ENCODE measurements around the gene CCDC154. TPM values are rescaled to one million over a fixed set of nuclear protein-coding genes. Genes with fewer than 3 reads are reported as not detected.

The CCDC154 gene
- total and polyA plus RNA-seq, 2 donors (not counting 1 experiment from before 2014, with no cell fraction given): 12.4 to 22.9 TPM

DNA sequence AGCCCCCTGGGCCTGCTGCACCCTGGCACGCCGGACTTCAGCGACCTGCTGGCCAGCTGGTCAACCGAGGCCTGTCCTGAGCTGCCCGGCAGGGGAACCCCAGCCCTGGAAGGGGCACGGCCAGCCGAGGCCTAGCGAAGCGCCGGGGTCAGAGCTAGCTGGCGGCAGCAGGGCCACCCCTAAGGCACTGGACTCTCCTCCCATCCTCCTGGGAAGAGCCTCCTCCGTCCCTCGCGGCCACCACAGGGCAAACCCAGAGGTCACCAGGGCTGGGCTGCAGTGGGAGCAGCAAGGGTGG, 11.1 kb downstream of the CCDC154 start:
- H3K4me3 Mint-ChIP-seq: no peak overlapping the region
- Histone ChIP-seq H3K79me2 (ENCODE audit: control insufficient read depth, insufficient read depth, low read length) (no peaks in the 10 kb centered on the region), H3K36me3 (replicated peaks in 1 of 2; ENCODE audit: control extremely low read depth in 1 of 2, control insufficient read depth in 1 of 2, extremely low read depth in 1 of 2, insufficient read depth in 2 of 2, low read length in 1 of 2) (no peaks in the 10 kb centered on the region), H3K4me3 (ENCODE audit: control extremely low read depth in 1 of 5, extremely low read depth in 1 of 5, insufficient read depth in 1 of 5, low read depth in 2 of 5, low read length in 4 of 5) (peak overlapping the region in 2 of 5 experiments; percentile 43), H3K27me3 (replicated peaks in 1 of 4; ENCODE audit: control extremely low read depth in 1 of 4, control insufficient read depth in 3 of 4, insufficient read depth in 4 of 4, low read length in 3 of 4) (no peaks in the 10 kb centered on the region), H3K9ac (ENCODE audit: low read length) (peak overlapping the region; percentile 29), H3K4me1 (ENCODE audit: control insufficient read depth in 2 of 2, insufficient read depth in 2 of 2, low read length in 2 of 2) (peaks cover 17 to 40% of the 10 kb centered on the region in 2 donors), H2AFZ (ENCODE audit: insufficient read depth, low read depth, low read length, poor library complexity, severe bottlenecking) (no peak overlapping the region), H3K4me2 (replicated peaks; ENCODE audit: low read depth, low read length, poor library complexity, severe bottlenecking) (peak overlapping the region; percentile 70), H3K9me3 (ENCODE audit: control extremely low read depth in 1 of 3, control insufficient read depth in 2 of 3, insufficient read depth in 1 of 3, low read length in 2 of 3) (no peaks in the 10 kb centered on the region), H3K27ac (ENCODE audit: low read length in 2 of 2) (no peak overlapping the region), H4K20me1 (ENCODE audit: control insufficient read depth, insufficient read depth, low read length, poor library complexity, severe bottlenecking) (no peaks in the 10 kb centered on the region)
- POLR2A ChIA-PET: interaction anchor here (0.5 to 1.4 kb wide), 5 partner anchors 8 to 59 kb away, joined by 3 to 12 read pairs (median 3); no protein-coding TSS in a partner anchor
- H3K27ac Mint-ChIP-seq: no peak overlapping the region
- DNase-seq (no peak), ATAC-seq (ENCODE audit: low read depth) (no peak)
- peaks cover 5% of the 10 kb centered on the region for H3K4me1 Mint-ChIP-seq
- intact Hi-C loops (cut with micrococcal nuclease): no loop called here
- H3K27me3 Mint-ChIP-seq: no peaks in the 10 kb centered on the region
- WGBS (ENCODE audit: insufficient coverage): 92% methylated on average over 14 of the region's 14 CpGs
- no peaks in the 10 kb centered on the region for H3K9me3 Mint-ChIP-seq (ENCODE audit: insufficient read depth)
- CTCF ChIA-PET: no interaction called here
- TF ChIP-seq, protein P1, sequence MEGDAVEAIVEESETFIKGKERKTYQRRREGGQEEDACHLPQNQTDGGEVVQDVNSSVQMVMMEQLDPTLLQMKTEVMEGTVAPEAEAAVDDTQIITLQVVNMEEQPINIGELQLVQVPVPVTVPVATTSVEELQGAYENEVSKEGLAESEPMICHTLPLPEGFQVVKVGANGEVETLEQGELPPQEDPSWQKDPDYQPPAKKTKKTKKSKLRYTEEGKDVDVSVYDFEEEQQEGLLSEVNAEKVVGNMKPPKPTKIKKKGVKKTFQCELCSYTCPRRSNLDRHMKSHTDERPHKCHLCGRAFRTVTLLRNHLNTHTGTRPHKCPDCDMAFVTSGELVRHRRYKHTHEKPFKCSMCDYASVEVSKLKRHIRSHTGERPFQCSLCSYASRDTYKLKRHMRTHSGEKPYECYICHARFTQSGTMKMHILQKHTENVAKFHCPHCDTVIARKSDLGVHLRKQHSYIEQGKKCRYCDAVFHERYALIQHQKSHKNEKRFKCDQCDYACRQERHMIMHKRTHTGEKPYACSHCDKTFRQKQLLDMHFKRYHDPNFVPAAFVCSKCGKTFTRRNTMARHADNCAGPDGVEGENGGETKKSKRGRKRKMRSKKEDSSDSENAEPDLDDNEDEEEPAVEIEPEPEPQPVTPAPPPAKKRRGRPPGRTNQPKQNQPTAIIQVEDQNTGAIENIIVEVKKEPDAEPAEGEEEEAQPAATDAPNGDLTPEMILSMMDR (IDR thresholded peaks at IDR 0.05): no peak
- no peak for TF ChIP-seq EZH2 (IDR thresholded peaks at IDR 0.05; ENCODE audit: borderline replicate concordance, insufficient read depth, low read depth, low read length, poor library complexity, severe bottlenecking)

DNA sequence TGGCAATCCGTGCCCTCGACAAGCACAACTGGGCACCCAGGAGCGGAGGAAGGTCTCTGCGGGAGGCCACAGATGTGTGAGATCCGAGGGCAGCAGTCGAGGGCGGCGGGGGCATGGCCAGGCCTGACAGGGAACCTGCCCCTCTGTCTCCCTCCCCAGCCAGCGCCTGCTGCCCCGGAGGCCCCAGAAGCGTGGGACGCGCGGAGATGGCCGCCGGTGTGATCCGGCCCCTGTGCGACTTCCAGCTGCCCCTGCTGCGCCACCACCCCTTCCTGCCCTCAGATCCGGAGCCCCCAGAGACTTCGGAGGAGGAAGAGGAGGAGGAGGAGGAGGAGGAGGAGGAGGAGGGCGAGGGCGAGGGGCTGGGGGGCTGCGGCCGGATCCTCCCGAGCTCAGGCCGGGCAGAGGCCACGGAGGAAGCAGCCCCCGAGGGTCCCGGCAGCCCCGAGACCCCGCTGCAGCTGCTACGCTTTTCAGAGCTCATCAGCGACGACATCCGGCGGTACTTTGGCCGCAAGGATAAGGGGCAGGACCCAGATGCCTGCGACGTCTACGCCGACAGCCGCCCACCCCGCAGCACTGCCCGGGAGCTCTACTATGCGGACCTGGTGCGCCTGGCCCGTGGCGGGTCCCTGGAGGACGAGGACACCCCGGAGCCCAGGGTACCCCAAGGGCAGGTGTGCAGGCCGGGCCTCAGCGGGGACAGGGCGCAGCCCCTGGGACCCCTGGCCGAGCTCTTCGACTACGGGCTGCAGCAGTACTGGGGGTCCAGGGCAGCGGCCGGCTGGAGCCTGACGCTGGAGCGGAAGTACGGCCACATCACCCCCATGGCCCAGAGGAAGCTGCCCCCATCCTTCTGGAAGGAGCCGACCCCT, 11.7 kb downstream of the CCDC154 start:
- H2AFZ ChIP-seq (ENCODE audit: insufficient read depth, low read depth, low read length, poor library complexity, severe bottlenecking): peak overlapping the region; percentile 54
- ATAC-seq (ENCODE audit: low read depth) (no peak), DNase-seq (no peak)
- peak overlapping the region; percentile 70 for H3K4me2 ChIP-seq (replicated peaks; ENCODE audit: low read depth, low read length, poor library complexity, severe bottlenecking)
- no peak for TF ChIP-seq EZH2 (IDR thresholded peaks at IDR 0.05; ENCODE audit: borderline replicate concordance, insufficient read depth, low read depth, low read length, poor library complexity, severe bottlenecking)
- TF ChIP-seq, protein P1 (IDR thresholded peaks at IDR 0.05): no peak
- H3K9me3 Mint-ChIP-seq (ENCODE audit: insufficient read depth): no peaks in the 10 kb centered on the region
- peak overlapping the region in 3 of 5 experiments; percentile 43 to 44 (median 43) for H3K4me3 ChIP-seq (ENCODE audit: control extremely low read depth in 1 of 5, extremely low read depth in 1 of 5, insufficient read depth in 1 of 5, low read depth in 2 of 5, low read length in 4 of 5)
- no peaks in the 10 kb centered on the region for H3K36me3 ChIP-seq (replicated peaks in 1 of 2; ENCODE audit: control extremely low read depth in 1 of 2, control insufficient read depth in 1 of 2, extremely low read depth in 1 of 2, insufficient read depth in 2 of 2, low read length in 1 of 2)
- H3K27me3 Mint-ChIP-seq: no peaks in the 10 kb centered on the region
- no peaks in the 10 kb centered on the region for H3K79me2 ChIP-seq (ENCODE audit: control insufficient read depth, insufficient read depth, low read length)
- POLR2A ChIA-PET: interaction anchor here (0.7 to 1.4 kb wide), 5 partner anchors 9 to 60 kb away, joined by 3 to 4 read pairs (median 3); partner anchors contain the start of gene UQCC4
- 66% methylated on average over 50 of the region's 63 CpGs for WGBS (ENCODE audit: insufficient coverage)
- H3K9me3 ChIP-seq (ENCODE audit: control extremely low read depth in 1 of 3, control insufficient read depth in 2 of 3, insufficient read depth in 1 of 3, low read length in 2 of 3): no peaks in the 10 kb centered on the region
- no peaks in the 10 kb centered on the region for H4K20me1 ChIP-seq (ENCODE audit: control insufficient read depth, insufficient read depth, low read length, poor library complexity, severe bottlenecking)
- H3K9ac ChIP-seq (ENCODE audit: low read length): peak overlapping the region; percentile 29
- CTCF ChIA-PET: interaction anchor here (0.9 kb wide), 1 partner anchor 27 kb away, joined by 3 read pairs; no protein-coding TSS in a partner anchor
- peaks cover 5% of the 10 kb centered on the region for H3K4me1 Mint-ChIP-seq
- intact Hi-C loops (cut with micrococcal nuclease): no loop called here
- no peaks in the 10 kb centered on the region for H3K27me3 ChIP-seq (replicated peaks in 1 of 4; ENCODE audit: control extremely low read depth in 1 of 4, control insufficient read depth in 3 of 4, insufficient read depth in 4 of 4, low read length in 3 of 4)
- H3K27ac Mint-ChIP-seq: peak overlapping the region; percentile 65
- H3K4me1 ChIP-seq (ENCODE audit: control insufficient read depth in 2 of 2, insufficient read depth in 2 of 2, low read length in 2 of 2): peaks cover 19 to 42% of the 10 kb centered on the region in 2 donors
- H3K4me3 Mint-ChIP-seq: peak overlapping the region; percentile 49
- peak overlapping the region in 1 of 2 donors; percentile 49 for H3K27ac ChIP-seq (ENCODE audit: low read length in 2 of 2)
